ENCODE measurements around the gene TMEM185A.

DNA sequence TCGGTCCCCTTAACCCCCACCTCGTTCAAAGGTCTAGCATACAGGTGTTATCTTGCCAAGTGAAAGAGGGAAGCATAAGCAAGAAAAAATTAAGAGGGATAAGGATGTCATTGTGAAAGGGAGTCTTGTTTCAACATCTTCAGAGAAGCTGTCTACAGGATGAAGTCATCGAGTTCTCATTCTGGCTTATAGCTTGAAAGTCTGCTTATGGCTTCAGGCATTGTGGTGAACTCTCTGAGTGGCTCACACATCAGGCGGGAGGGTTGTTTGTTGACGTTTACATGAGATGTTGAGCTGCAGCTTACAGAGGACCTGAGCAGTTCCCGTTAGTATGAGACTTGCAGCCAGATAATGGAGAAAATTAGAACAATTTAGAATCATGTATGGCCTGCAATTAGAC lies 60.9 kb downstream of the TMEM185A start:
- no peak for TF ChIP-seq POLR2A (IDR thresholded peaks at IDR 0.05; ENCODE audit: low read depth, low read length)
- TF ChIP-seq TAF1 (IDR thresholded peaks at IDR 0.05; ENCODE audit: borderline replicate concordance, low read depth, low read length) = no peak
- TF ChIP-seq POLR2AphosphoS5 (IDR thresholded peaks at IDR 0.05; ENCODE audit: low read depth, low read length) = no peak

All from GM12892 (cell line).